HG02678 (cell line): ENCODE measurements around the gene GABRR2.

Experiments
- ATAC-seq: cut with Tn5 transposase; IDR thresholded peaks from one replicate; pipeline ENCODE4 v1.9.1; 2021; ENCODE audit warnings: mild to moderate bottlenecking, moderate library complexity; ENCODE audit not compliant: unreplicated experiment

Gene GABRR2

DNA sequence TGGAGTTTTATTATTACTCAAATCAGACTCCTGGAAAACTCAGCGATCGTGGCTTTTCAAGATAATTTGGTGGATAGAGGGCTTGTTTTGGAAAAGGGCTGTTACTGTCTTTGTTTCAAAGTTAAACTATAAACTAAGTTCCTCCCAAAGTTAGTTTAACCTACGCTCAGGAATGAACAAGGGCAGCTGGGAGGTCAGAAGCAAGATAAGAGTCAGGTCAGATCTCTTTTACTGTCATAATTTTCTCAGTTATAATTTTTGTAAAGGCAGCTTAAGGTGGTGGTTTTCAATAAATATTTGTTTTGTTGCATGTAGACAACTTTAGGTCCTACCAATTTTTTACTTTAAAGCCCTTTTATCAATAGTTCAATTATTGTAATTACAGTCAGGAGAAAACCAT, 9.2 kb upstream of the GABRR2 start:
- ATAC-seq, result no peak

DNA sequence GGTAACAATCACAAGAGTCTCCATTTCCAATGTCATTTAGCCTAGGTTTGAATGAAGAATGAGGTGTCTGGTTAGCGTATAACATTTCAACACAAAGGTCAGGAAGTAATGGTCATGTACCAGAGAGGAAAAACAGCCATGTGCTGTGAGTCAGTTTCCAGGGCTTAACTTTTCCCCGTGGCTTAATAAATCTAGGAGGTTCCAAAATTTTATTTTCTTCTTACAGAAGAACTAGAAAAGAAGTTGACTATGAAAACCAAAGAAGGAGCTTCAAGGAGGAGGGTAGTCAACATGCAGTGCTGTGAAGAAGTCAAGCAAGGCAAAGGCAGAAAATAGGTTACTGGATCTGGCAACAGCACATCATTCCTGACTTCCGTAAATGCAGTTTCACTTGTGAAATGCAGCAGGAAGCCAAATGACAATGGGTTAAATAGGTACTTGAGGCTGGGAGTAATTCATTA, 8.4 kb upstream of the GABRR2 start:
- ATAC-seq, result no peak

DNA sequence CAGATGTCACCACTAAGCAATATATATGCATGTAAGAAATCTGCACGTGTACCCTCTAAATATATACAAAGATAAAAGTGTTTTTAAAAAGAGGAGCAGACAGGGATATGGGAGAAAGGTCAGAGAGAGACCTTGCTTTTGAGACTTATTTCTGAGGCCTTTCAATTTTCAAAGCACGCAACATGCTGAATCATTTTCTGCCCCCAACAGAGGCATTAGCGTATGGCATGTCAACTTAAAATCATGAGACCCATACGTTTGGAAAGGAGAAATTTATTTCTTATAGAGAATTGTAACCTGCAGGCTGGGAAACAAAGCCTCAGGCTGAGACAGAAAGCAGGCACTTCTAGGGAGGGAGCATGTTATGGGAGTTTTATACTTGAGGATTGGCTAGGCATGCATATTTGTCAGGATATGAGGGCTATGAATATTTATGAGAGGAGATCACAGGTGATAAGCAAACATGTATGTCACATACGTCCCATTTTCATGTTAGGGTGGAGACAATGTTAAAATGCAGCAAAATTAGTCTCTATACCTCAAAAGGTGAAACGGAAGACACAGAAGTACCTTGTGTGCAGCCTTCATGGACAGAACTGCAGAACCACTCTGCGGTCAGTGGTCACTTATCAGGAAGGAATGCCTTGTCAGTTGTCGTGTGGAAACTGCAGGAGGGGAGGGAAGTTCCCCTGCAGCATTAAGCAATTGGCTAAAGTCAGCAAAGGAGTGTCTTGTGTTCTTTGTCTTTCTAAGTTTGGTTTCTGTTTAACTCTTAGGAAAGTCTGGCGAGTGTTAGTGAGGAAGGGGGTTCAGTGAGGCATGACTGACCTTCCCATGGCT, 6.3 kb upstream of the GABRR2 start:
- no peak for ATAC-seq

- ATAC-seq, result no peak
Measured at GRCh38 chr6:89320012-89320559, 5.0 kb upstream of the GABRR2 start.

DNA sequence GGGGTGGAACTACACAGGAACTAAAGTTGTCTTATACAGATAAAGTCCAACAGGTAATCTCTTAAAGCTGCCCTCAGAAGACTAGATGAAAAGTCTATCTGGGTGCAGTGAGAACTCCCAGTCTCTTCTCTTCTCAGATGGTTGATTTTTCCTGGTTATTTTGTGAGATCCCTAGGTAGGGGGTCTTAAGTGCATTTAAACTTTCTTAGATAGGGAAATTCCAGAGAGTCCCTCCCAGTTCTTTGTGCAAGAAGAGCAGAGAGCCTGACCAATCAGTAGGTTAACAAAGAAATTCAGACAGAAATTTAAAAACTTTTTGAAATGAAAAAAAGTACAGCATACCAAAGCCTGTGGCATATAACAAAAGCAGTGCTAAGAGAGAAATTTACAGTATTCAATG, 2.0 kb upstream of the GABRR2 start:
- no peak for ATAC-seq

- no peak for ATAC-seq
Measured at GRCh38 chr6:89314692-89315091, 407 bp downstream of the GABRR2 start.

GRCh38 chr6:89313006-89313405, 2.1 kb downstream of the GABRR2 start:
- no peak for ATAC-seq

DNA sequence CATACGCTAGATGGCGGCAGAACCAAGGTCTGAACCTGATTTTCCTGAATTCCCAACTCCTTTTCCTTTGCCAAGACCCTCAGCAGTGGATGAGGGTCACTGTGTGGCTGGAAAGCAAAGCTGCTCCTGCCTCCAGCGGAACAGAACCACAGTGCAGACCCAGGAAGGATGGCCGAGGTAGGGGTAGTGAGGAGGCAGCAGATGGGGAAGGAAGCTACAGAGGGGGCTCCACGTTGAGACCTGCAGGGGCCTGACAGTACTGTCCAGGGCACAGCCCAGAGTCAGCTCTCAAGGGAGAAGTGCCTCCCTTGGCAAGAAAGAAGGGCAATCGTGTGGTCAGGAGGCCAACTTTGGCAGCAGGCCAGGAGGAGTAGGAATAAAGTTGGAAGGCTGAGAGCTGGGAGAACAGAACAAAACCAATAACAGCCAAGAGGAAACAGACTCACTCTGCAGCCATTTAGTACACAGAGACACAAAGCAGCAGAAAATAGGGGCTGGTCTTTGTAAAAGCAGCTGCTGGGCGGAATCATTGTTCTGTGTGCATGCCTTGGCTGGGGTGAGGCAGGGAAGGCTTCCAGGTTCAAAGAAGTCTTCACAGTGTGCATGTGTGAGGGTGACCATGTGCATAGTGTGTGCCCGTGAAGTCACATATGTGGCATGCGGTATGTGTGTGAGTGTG, 3.1 kb downstream of the GABRR2 start:
- ATAC-seq, result no peak

- no peak for ATAC-seq
Measured at GRCh38 chr6:89311530-89311852, 3.6 kb downstream of the GABRR2 start.

DNA sequence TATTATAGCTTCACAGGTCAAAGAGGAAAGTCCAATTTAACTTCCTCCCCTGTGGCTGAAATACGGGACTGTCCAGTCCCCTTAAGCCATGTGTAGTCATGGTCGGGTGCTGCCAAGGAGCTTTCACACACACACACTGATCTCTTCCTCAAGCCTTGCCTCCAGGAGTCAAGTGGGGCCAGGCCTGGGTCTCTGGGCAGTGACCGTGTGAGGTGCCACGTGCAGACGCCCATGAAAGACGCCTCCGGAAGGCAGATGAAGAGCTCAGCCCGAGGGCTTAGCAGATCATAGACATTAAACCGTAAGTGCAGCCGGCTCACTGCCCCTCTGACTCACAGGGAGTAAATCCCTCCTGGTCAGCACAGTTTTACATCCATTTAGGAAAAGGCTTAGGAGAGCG, 4.2 kb downstream of the GABRR2 start:
- ATAC-seq, result no peak

DNA sequence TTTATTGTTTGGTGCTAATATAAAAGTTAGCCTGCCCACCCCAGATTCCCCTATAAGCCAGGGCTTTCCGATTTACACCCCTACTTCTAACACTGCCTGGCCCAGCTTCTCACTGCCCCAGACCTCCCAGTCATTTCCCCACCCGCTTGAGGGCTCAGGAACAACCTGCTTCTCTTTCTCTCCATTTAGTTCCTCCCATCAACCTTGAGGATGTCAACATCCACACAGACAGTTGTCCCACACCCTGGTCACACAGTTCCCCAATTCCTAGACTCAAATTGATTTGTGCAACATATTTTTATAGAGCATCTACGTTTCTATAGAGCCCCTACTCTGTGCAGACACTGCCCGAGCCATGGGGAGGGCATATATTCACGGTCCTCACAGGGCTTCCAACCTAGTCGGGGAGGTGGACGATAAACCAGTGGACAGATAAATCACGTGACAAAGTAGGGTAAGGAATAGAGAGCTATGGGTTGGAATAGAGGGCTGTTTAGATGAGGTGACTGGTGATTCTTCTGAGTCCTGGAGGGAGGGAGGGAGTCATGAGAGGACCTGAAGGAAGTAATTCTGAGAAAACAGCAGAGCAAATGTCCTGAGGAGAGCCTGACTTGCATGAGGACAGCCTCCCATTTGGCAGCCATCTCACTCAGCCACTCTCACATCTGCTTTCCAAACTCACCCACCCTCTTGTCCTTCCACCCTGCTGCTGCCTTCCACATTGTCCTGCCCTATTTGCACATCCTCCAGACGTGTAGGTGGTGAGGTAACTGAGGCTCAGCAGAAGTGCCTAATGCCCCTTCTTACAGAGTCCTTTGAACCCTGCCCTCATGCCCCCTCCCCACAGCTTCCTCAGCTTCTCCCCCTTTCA, 6.3 kb downstream of the GABRR2 start:
- no peak for ATAC-seq

GRCh38 chr6:89304517-89304916, 10.6 kb downstream of the GABRR2 start:
- peak; percentile 63 for ATAC-seq

GRCh38 chr6:89302936-89303335, 12.2 kb downstream of the GABRR2 start:
- ATAC-seq, result no peak

GRCh38 chr6:89302195-89302770, 12.8 kb downstream of the GABRR2 start:
- ATAC-seq, result no peak

GRCh38 chr6:89301586-89302194, 13.4 kb downstream of the GABRR2 start:
- no peak for ATAC-seq

DNA sequence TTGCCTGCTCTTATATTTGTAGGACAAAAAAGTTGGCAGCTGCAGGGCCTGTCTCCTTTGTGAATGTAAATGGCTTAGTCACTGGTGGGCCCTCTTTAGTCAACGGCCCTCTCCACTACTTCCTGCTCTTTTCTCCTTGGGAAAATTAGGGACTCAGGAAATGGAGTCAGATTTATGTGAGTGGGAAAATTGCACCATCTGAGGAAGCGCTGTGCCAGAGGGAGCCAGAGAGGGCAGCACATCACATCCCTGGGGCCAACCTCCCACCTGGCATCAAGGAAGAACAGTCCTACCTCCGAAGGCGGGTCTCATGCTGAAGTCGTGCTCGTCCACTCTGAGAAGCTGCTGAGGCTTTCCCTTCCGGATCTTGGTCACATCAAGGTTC, 15.6 kb downstream of the GABRR2 start:
- no peak for ATAC-seq

GRCh38 chr6:89298680-89299465, 16.2 kb downstream of the GABRR2 start:
- ATAC-seq, result peak; percentile 56

GRCh38 chr6:89297695-89298351, 17.3 kb downstream of the GABRR2 start:
- peak; percentile 90 for ATAC-seq

GRCh38 chr6:89295981-89296380, 19.1 kb downstream of the GABRR2 start:
- no peak for ATAC-seq
